WTC11 (cell line): ENCODE data around the gene SPRED2. TPM values are rescaled to one million over a fixed set of nuclear protein-coding genes. Genes with fewer than 3 reads are reported as not detected.
A peak's percentile ranks its signal among the peaks of the same experiment; 100 is the strongest.

ENCODE experiments used
- ATAC-seq: fragments of 200-7000 bp; cut with Tn5 transposase; 2 replicates; pipeline ENCODE4 v1.10.0; 2021; ENCODE audit warnings: mild to moderate bottlenecking, moderate library complexity
- CTCF ChIA-PET: fragments of 300-600 bp; sonication (Branson Sonifier 250); formaldehyde crosslinking; loops from one replicate; lab custom pipeline; 2021; ENCODE audit warnings: antibody characterized with exemption; lab: Charles Lee
- POLR2A ChIA-PET: fragments of 350-600 bp; sonication (Branson Sonifier 250); formaldehyde crosslinking; loops from one replicate; lab custom pipeline; 2021; ENCODE audit warnings: antibody characterized with exemption; lab: Charles Lee
- DNase-seq: peaks from one replicate; pipeline ENCODE4 v3.0.0; 2021; ENCODE audit warnings: low spot score
- H3K27ac Mint-ChIP-seq: 2 replicates; pipeline ENCODE4 v1.8.0; 2021; ENCODE audit warnings: mixed read lengths
- H3K27me3 Mint-ChIP-seq: 2 replicates; pipeline ENCODE4 v1.8.0; 2021; ENCODE audit warnings: low read depth, mild to moderate bottlenecking, moderate library complexity, mixed read lengths
- H3K36me3 Mint-ChIP-seq: 2 replicates; pipeline ENCODE4 v1.8.0; 2021; ENCODE audit warnings: mixed read lengths
- H3K4me1 Mint-ChIP-seq: 2 replicates; pipeline ENCODE4 v1.8.0; 2022; ENCODE audit warnings: mixed read lengths
- H3K4me3 Mint-ChIP-seq: 2 replicates; pipeline ENCODE4 v1.8.0; 2021; ENCODE audit warnings: mild to moderate bottlenecking, moderate library complexity, mixed read lengths
- H3K9me3 Mint-ChIP-seq: 2 replicates; pipeline ENCODE4 v1.8.0; 2021; ENCODE audit warnings: mixed read lengths
- CREM ChIP-seq: sonication (generic); formaldehyde crosslinking; IDR thresholded peaks from 2 replicates; pipeline ENCODE4 v1.8.1; 2022; ENCODE audit warnings: mild to moderate bottlenecking, missing genetic modification reagents, moderate library complexity
- EMX1 ChIP-seq: fragments of 250-450 bp; sonication (Bioruptor Pico); IDR thresholded peaks from 2 replicates; pipeline ENCODE4 v1.8.0; 2021; ENCODE audit warnings: mild to moderate bottlenecking
- FOXP1 ChIP-seq: sonication (generic); formaldehyde crosslinking; IDR thresholded peaks from 2 replicates; pipeline ENCODE4 v1.8.0; 2022; ENCODE audit warnings: missing genetic modification reagents, mild to moderate bottlenecking, moderate library complexity, borderline replicate concordance
- GRHL2 ChIP-seq: fragments of 250-450 bp; sonication (Bioruptor Pico); IDR thresholded peaks from 2 replicates; pipeline ENCODE4 v1.8.0; 2022; ENCODE audit warnings: mild to moderate bottlenecking, moderate library complexity; ENCODE audit not compliant: insufficient replicate concordance, severe bottlenecking
- NR3C1 ChIP-seq: sonication (generic); formaldehyde crosslinking; conservative IDR thresholded peaks from 2 replicates; pipeline ENCODE4 v1.8.1; 2023; ENCODE audit warnings: low read depth, mild to moderate bottlenecking, missing genetic modification reagents
- PRRX2 ChIP-seq: fragments of 250-450 bp; sonication (Bioruptor Pico); IDR thresholded peaks from 2 replicates; pipeline ENCODE4 v1.8.0; 2021; ENCODE audit warnings: mild to moderate bottlenecking
- RORB ChIP-seq: fragments of 250-450 bp; sonication (Bioruptor Pico); IDR thresholded peaks from 2 replicates; pipeline ENCODE4 v1.9.0; 2021; ENCODE audit warnings: mild to moderate bottlenecking
- TP53 ChIP-seq: sonication (generic); formaldehyde crosslinking; IDR thresholded peaks from 2 replicates; pipeline ENCODE4 v1.8.1; 2023; ENCODE audit warnings: mild to moderate bottlenecking, missing genetic modification reagents
- ZNF219 ChIP-seq: sonication (generic); formaldehyde crosslinking; IDR thresholded peaks from 2 replicates; pipeline ENCODE4 v1.8.0; 2023; ENCODE audit warnings: missing genetic modification reagents, mild to moderate bottlenecking, borderline replicate concordance
- ZNF317 ChIP-seq: sonication (generic); formaldehyde crosslinking; IDR thresholded peaks from 2 replicates; pipeline ENCODE4 v1.8.1; 2023; ENCODE audit warnings: low read depth, mild to moderate bottlenecking, moderate library complexity, missing genetic modification reagents, borderline replicate concordance
- total RNA-seq: library from RNA; stranded (reverse); gene quantifications from 3 replicates; pipeline ENCODE4 v1.2.3, GENCODE V29; 2021
- TF ChIP-seq, protein P1 (sequence below): sonication (generic); formaldehyde crosslinking; IDR thresholded peaks from 2 replicates; pipeline ENCODE4 v1.8.0; 2022; ENCODE audit warnings: missing genetic modification reagents
- TF ChIP-seq, protein P2 (sequence below): fragments of 250-450 bp; sonication (Bioruptor Pico); IDR thresholded peaks from 2 replicates; pipeline ENCODE4 v1.9.0; 2021; ENCODE audit warnings: mild to moderate bottlenecking, borderline replicate concordance
- TF ChIP-seq, protein P3 (sequence below): sonication (generic); formaldehyde crosslinking; IDR thresholded peaks from 2 replicates; pipeline ENCODE4 v1.8.1; 2022; ENCODE audit warnings: low read depth, missing genetic modification reagents, borderline replicate concordance
- TF ChIP-seq, protein P4 (sequence below): fragments of 250-450 bp; sonication (Bioruptor Pico); IDR thresholded peaks from 2 replicates; pipeline ENCODE4 v1.9.0; 2021; ENCODE audit warnings: moderate library complexity, mild to moderate bottlenecking, inconsistent platforms, borderline replicate concordance
- TF ChIP-seq, protein P5 (sequence below): fragments of 200-600 bp; IDR thresholded peaks from 2 replicates; pipeline ENCODE4 v1.8.0; 2022; ENCODE audit warnings: antibody characterized with exemption
- TF ChIP-seq, protein P6 (sequence below): fragments of 250-450 bp; sonication (Bioruptor Pico); IDR thresholded peaks from 2 replicates; pipeline ENCODE4 v1.9.0; 2021; ENCODE audit warnings: mild to moderate bottlenecking

The SPRED2 gene
- total RNA-seq, 1 experiment from 2014 or later: 34.1 TPM

DNA sequence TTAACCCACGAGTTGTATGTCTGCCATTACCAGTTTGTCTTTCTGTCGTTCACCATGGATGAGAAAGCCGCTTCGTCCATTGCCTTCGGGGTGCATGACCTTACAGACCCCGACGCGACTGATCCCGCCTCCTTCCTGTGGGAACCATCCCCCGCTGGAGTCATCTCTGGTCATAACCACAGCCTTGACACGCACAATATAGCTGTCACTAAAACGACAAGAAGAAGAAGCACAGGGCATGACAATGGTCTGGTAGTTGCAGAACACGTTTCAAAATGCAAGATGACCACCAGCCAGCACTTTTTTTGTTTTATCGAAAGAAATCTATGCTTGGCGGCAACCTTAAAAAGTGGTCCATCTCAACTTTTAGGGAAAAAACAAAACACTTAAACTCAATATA lies 87.7 kb downstream of the SPRED2 start:
- H3K4me1 Mint-ChIP-seq: peaks cover 11% of the 10 kb centered on the region
- CTCF ChIA-PET: no interaction called here

More for the DNA sequence above, 87.7 kb downstream of the SPRED2 start:
- DNase-seq (no peak), ATAC-seq (peak; percentile 18; the same call in 1 of the 2 replicates)
- Mint-ChIP-seq H3K27me3 (no peaks in the 10 kb centered on the region), H3K36me3 (peaks cover 8% of the 10 kb centered on the region), H3K27ac (no peak overlapping the region), H3K9me3 (peaks cover 6% of the 10 kb centered on the region; the same call in 1 of the 2 replicates), H3K4me3 (no peak overlapping the region)
- POLR2A ChIA-PET: no interaction called here
- TF ChIP-seq FOXP1 (CRISPR knock-in tag) (no peak), EMX1 (CRISPR knock-in tag) (no peak), GRHL2 (CRISPR knock-in tag) (no peak), CREM (no peak), TP53 (no peak), PRRX2 (CRISPR knock-in tag) (no peak), ZNF219 (CRISPR knock-in tag) (no peak), RORB (CRISPR knock-in tag) (no peak), NR3C1 (CRISPR knock-in tag) (no peak), ZNF317 (no peak)
- TF ChIP-seq, protein P1, sequence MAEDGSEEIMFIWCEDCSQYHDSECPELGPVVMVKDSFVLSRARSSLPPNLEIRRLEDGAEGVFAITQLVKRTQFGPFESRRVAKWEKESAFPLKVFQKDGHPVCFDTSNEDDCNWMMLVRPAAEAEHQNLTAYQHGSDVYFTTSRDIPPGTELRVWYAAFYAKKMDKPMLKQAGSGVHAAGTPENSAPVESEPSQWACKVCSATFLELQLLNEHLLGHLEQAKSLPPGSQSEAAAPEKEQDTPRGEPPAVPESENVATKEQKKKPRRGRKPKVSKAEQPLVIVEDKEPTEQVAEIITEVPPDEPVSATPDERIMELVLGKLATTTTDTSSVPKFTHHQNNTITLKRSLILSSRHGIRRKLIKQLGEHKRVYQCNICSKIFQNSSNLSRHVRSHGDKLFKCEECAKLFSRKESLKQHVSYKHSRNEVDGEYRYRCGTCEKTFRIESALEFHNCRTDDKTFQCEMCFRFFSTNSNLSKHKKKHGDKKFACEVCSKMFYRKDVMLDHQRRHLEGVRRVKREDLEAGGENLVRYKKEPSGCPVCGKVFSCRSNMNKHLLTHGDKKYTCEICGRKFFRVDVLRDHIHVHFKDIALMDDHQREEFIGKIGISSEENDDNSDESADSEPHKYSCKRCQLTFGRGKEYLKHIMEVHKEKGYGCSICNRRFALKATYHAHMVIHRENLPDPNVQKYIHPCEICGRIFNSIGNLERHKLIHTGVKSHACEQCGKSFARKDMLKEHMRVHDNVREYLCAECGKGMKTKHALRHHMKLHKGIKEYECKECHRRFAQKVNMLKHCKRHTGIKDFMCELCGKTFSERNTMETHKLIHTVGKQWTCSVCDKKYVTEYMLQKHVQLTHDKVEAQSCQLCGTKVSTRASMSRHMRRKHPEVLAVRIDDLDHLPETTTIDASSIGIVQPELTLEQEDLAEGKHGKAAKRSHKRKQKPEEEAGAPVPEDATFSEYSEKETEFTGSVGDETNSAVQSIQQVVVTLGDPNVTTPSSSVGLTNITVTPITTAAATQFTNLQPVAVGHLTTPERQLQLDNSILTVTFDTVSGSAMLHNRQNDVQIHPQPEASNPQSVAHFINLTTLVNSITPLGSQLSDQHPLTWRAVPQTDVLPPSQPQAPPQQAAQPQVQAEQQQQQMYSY (CRISPR knock-in tag): no peak
- TF ChIP-seq, protein P2, sequence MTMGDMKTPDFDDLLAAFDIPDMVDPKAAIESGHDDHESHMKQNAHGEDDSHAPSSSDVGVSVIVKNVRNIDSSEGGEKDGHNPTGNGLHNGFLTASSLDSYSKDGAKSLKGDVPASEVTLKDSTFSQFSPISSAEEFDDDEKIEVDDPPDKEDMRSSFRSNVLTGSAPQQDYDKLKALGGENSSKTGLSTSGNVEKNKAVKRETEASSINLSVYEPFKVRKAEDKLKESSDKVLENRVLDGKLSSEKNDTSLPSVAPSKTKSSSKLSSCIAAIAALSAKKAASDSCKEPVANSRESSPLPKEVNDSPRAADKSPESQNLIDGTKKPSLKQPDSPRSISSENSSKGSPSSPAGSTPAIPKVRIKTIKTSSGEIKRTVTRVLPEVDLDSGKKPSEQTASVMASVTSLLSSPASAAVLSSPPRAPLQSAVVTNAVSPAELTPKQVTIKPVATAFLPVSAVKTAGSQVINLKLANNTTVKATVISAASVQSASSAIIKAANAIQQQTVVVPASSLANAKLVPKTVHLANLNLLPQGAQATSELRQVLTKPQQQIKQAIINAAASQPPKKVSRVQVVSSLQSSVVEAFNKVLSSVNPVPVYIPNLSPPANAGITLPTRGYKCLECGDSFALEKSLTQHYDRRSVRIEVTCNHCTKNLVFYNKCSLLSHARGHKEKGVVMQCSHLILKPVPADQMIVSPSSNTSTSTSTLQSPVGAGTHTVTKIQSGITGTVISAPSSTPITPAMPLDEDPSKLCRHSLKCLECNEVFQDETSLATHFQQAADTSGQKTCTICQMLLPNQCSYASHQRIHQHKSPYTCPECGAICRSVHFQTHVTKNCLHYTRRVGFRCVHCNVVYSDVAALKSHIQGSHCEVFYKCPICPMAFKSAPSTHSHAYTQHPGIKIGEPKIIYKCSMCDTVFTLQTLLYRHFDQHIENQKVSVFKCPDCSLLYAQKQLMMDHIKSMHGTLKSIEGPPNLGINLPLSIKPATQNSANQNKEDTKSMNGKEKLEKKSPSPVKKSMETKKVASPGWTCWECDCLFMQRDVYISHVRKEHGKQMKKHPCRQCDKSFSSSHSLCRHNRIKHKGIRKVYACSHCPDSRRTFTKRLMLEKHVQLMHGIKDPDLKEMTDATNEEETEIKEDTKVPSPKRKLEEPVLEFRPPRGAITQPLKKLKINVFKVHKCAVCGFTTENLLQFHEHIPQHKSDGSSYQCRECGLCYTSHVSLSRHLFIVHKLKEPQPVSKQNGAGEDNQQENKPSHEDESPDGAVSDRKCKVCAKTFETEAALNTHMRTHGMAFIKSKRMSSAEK (CRISPR knock-in tag): no peak
- TF ChIP-seq, protein P3, sequence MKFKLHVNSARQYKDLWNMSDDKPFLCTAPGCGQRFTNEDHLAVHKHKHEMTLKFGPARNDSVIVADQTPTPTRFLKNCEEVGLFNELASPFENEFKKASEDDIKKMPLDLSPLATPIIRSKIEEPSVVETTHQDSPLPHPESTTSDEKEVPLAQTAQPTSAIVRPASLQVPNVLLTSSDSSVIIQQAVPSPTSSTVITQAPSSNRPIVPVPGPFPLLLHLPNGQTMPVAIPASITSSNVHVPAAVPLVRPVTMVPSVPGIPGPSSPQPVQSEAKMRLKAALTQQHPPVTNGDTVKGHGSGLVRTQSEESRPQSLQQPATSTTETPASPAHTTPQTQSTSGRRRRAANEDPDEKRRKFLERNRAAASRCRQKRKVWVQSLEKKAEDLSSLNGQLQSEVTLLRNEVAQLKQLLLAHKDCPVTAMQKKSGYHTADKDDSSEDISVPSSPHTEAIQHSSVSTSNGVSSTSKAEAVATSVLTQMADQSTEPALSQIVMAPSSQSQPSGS (CRISPR knock-in tag): no peak
- TF ChIP-seq, protein P4, sequence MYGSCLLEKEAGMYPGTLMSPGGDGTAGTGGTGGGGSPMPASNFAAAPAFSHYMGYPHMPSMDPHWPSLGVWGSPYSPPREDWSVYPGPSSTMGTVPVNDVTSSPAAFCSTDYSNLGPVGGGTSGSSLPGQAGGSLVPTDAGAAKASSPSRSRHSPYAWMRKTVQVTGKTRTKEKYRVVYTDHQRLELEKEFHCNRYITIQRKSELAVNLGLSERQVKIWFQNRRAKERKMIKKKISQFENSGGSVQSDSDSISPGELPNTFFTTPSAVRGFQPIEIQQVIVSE (CRISPR knock-in tag): no peak
- TF ChIP-seq, protein P5, sequence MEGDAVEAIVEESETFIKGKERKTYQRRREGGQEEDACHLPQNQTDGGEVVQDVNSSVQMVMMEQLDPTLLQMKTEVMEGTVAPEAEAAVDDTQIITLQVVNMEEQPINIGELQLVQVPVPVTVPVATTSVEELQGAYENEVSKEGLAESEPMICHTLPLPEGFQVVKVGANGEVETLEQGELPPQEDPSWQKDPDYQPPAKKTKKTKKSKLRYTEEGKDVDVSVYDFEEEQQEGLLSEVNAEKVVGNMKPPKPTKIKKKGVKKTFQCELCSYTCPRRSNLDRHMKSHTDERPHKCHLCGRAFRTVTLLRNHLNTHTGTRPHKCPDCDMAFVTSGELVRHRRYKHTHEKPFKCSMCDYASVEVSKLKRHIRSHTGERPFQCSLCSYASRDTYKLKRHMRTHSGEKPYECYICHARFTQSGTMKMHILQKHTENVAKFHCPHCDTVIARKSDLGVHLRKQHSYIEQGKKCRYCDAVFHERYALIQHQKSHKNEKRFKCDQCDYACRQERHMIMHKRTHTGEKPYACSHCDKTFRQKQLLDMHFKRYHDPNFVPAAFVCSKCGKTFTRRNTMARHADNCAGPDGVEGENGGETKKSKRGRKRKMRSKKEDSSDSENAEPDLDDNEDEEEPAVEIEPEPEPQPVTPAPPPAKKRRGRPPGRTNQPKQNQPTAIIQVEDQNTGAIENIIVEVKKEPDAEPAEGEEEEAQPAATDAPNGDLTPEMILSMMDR: no peak
- TF ChIP-seq, protein P6, sequence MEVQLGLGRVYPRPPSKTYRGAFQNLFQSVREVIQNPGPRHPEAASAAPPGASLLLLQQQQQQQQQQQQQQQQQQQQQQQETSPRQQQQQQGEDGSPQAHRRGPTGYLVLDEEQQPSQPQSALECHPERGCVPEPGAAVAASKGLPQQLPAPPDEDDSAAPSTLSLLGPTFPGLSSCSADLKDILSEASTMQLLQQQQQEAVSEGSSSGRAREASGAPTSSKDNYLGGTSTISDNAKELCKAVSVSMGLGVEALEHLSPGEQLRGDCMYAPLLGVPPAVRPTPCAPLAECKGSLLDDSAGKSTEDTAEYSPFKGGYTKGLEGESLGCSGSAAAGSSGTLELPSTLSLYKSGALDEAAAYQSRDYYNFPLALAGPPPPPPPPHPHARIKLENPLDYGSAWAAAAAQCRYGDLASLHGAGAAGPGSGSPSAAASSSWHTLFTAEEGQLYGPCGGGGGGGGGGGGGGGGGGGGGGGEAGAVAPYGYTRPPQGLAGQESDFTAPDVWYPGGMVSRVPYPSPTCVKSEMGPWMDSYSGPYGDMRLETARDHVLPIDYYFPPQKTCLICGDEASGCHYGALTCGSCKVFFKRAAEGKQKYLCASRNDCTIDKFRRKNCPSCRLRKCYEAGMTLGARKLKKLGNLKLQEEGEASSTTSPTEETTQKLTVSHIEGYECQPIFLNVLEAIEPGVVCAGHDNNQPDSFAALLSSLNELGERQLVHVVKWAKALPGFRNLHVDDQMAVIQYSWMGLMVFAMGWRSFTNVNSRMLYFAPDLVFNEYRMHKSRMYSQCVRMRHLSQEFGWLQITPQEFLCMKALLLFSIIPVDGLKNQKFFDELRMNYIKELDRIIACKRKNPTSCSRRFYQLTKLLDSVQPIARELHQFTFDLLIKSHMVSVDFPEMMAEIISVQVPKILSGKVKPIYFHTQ: no peak
